HG03520 (cell line): ENCODE results near the gene PSMA5.
"Not testable (repeated sequence)": the region's sequence is repeated elsewhere in the genome, so short reads cannot be mapped to it uniquely, and the experiment has no call there.

Experiments
- ATAC-seq: cut with Tn5 transposase; IDR thresholded peaks from one replicate; pipeline ENCODE4 v1.9.1; 2021; ENCODE audit warnings: mild to moderate bottlenecking, moderate library complexity; ENCODE audit not compliant: unreplicated experiment

Gene PSMA5

GRCh38 chr1:109392788-109393616 lies 33.2 kb downstream of the PSMA5 start:
- no peak for ATAC-seq

- no peak for ATAC-seq
Observed at GRCh38 chr1:109392037-109392787, 34.0 kb downstream of the PSMA5 start.

GRCh38 chr1:109391626-109392025 lies 34.6 kb downstream of the PSMA5 start:
- ATAC-seq: peak; percentile 50

GRCh38 chr1:109391157-109391556 lies 35.1 kb downstream of the PSMA5 start:
- ATAC-seq: no peak

GRCh38 chr1:109389638-109390341 lies 36.5 kb downstream of the PSMA5 start:
- ATAC-seq: no peak

- no peak for ATAC-seq
Observed at GRCh38 chr1:109388884-109389637, 37.2 kb downstream of the PSMA5 start.

GRCh38 chr1:109388208-109388711 lies 38.0 kb downstream of the PSMA5 start:
- ATAC-seq: no peak

- ATAC-seq: no peak
Observed at GRCh38 chr1:109386054-109386717, 40.1 kb downstream of the PSMA5 start.

GRCh38 chr1:109385417-109385816 lies 40.8 kb downstream of the PSMA5 start:
- ATAC-seq: no peak

GRCh38 chr1:109383854-109384253 lies 42.4 kb downstream of the PSMA5 start:
- no peak for ATAC-seq

GRCh38 chr1:109383087-109383779 lies 43.0 kb downstream of the PSMA5 start:
- ATAC-seq: no peak

GRCh38 chr1:109381573-109381972 lies 44.7 kb downstream of the PSMA5 start:
- ATAC-seq: no peak

- ATAC-seq: no peak
Observed at GRCh38 chr1:109379907-109380306, 46.3 kb downstream of the PSMA5 start.

- no peak for ATAC-seq
Observed at GRCh38 chr1:109379422-109379821, 46.8 kb downstream of the PSMA5 start.

- ATAC-seq: no peak
Observed at GRCh38 chr1:109377698-109378097, 48.5 kb downstream of the PSMA5 start.

- ATAC-seq: not testable (repeated sequence)
Observed at GRCh38 chr1:109373696-109374095, 52.6 kb downstream of the PSMA5 start.

GRCh38 chr1:109373126-109373525 lies 53.1 kb downstream of the PSMA5 start:
- ATAC-seq: no peak

GRCh38 chr1:109372281-109372680 lies 54.0 kb downstream of the PSMA5 start:
- ATAC-seq: no peak

GRCh38 chr1:109371341-109371739 lies 54.9 kb downstream of the PSMA5 start:
- no peak for ATAC-seq
